HepG2 (cell line): Measurements from ENCODE around the gene PLRG1. TPM values are rescaled to one million over a fixed set of nuclear protein-coding genes. Genes with fewer than 3 reads are reported as not detected.

Experiments used
- ATAC-seq: fragments of 200-7000 bp; cut with Tn5 transposase; 3 replicates; pipeline ENCODE4 v1.9.1; 2020; ENCODE audit warnings: mild to moderate bottlenecking, moderate library complexity
- BruUV-seq: library from RNA; stranded (reverse); fragments of 400-500 nt; replicated peaks from 2 replicates; lab custom pipeline; 2021; lab: Mats Ljungman, UMichigan
- CTCF ChIA-PET: fragments of 300-600 bp; formaldehyde crosslinking; extraction: SDS; loops from one replicate; lab custom pipeline; 2021; ENCODE audit warnings: low total read pairs, inconsistent platforms, low intra/inter-chr PET ratio; lab: Yijun Ruan, JAX
- POLR2A ChIA-PET: fragments of 350-600 bp; sonication (Branson Sonifier 250); formaldehyde crosslinking; loops from one replicate; lab custom pipeline; 2020; ENCODE audit warnings: antibody characterized with exemption, inconsistent platforms; lab: Yijun Ruan, JAX
- DNase-seq: peaks from one replicate; pipeline ENCODE4 v3.0.0-alpha.2; 2015; ENCODE audit warnings: low spot score
- FAIRE-seq: peaks from 3 replicates; lab custom pipeline; 2011; peaks lifted over from hg19 to GRCh38; lab: Jason Lieb, UNC
- H2AFZ ChIP-seq: one replicate; pipeline ENCODE4 v1.6.1; 2011; ENCODE audit warnings: low read length, inconsistent platforms
- H3K27ac ChIP-seq: fragments of 300-600 bp; 3 replicates; pipeline ENCODE4 v1.8.0; 2011; ENCODE audit warnings: mixed run types, mild to moderate bottlenecking, mixed read lengths, low read length, inconsistent platforms; ENCODE audit not compliant: insufficient read depth; ENCODE audit errors: extremely low read length
- H3K27me3 ChIP-seq, 2 experiments: fragments of 200-600 bp in 1 of 2; 2 replicates in 1 of 2; 3 replicates in 1 of 2; pipeline versions ENCODE4 v1.6.0 to v1.8.0; 2011; ENCODE audit warnings: low read length in 2 of 2, mild to moderate bottlenecking in 2 of 2, moderate library complexity in 2 of 2, inconsistent platforms in 1 of 2; ENCODE audit not compliant: insufficient read depth in 2 of 2, control insufficient read depth in 1 of 2
- H3K36me3 ChIP-seq, 2 experiments: fragments of 200-600 bp in 1 of 2; replicated peaks in 1 of 2; 2 replicates in 1 of 2; 3 replicates in 1 of 2; pipeline versions ENCODE4 v1.5.1 to v1.8.0; 2011; ENCODE audit warnings: low read length in 2 of 2, inconsistent platforms in 1 of 2; ENCODE audit not compliant: insufficient read depth in 2 of 2, control insufficient read depth in 1 of 2
- H3K4me1 ChIP-seq: 2 replicates; pipeline ENCODE4 v1.5.1; 2012; ENCODE audit warnings: low read length, inconsistent platforms; ENCODE audit not compliant: insufficient read depth
- H3K4me2 ChIP-seq: 2 replicates; pipeline ENCODE4 v1.6.0; 2011; ENCODE audit warnings: low read depth, low read length, inconsistent platforms
- H3K4me3 ChIP-seq, 3 experiments: fragments of 200-600 bp in 1 of 3; sonication (generic), shearing (Covaris generic) in 1 of 3; replicated peaks in 1 of 3; 2 replicates each; pipeline ENCODE4 v1.5.1; 2011 to 2016; ENCODE audit warnings: low read length in 3 of 3, inconsistent platforms in 2 of 3, low read depth in 2 of 3, mild to moderate bottlenecking in 2 of 3, control low read depth in 1 of 3, mixed read lengths in 1 of 3; ENCODE audit not compliant: insufficient read depth in 1 of 3
- H3K79me2 ChIP-seq: one replicate; pipeline ENCODE4 v1.6.1; 2011; ENCODE audit warnings: low read length, inconsistent platforms; ENCODE audit not compliant: insufficient read depth
- H3K9ac ChIP-seq: 2 replicates; pipeline ENCODE4 v1.6.0; 2011; ENCODE audit warnings: mild to moderate bottlenecking, low read depth, low read length, inconsistent platforms; ENCODE audit not compliant: insufficient read depth
- H3K9me3 ChIP-seq: 2 replicates; pipeline ENCODE4 v1.5.1; 2012; ENCODE audit warnings: mild to moderate bottlenecking, low read length
- H4K20me1 ChIP-seq: 2 replicates; pipeline ENCODE4 v1.6.0; 2011; ENCODE audit warnings: inconsistent platforms, mild to moderate bottlenecking, low read length, moderate library complexity; ENCODE audit not compliant: insufficient read depth
- DR1 ChIP-seq: sonication (generic); formaldehyde crosslinking; IDR thresholded peaks from 2 replicates; pipeline ENCODE4 v1.8.0; 2021; ENCODE audit warnings: mild to moderate bottlenecking, missing genetic modification reagents, inconsistent platforms
- FIP1L1 ChIP-seq: fragments of 200-400 bp; formaldehyde crosslinking; IDR thresholded peaks from 2 replicates; pipeline ENCODE4 v1.6.1; 2018; ENCODE audit warnings: low read depth, mild to moderate bottlenecking, low read length, moderate library complexity, borderline replicate concordance; ENCODE audit not compliant: insufficient read depth
- HDAC6 ChIP-seq: fragments of 200-600 bp; sonication (generic); IDR thresholded peaks from 2 replicates; pipeline ENCODE4 v1.7.0; 2017; ENCODE audit warnings: mild to moderate bottlenecking, antibody characterized with exemption, low read length, low read depth
- POLR2A ChIP-seq, 2 experiments: IDR thresholded peaks; 2 replicates each; pipeline ENCODE4 v1.6.1; 2011; ENCODE audit warnings: low read depth in 2 of 2, low read length in 2 of 2, mild to moderate bottlenecking in 1 of 2, moderate library complexity in 1 of 2; ENCODE audit not compliant: insufficient read depth in 1 of 2
- TRIM24 ChIP-seq: sonication (generic); formaldehyde crosslinking; IDR thresholded peaks from 2 replicates; pipeline ENCODE4 v1.8.0; 2022; ENCODE audit warnings: mild to moderate bottlenecking, missing genetic modification reagents
- WGBS: methylation state at CpG from one replicate; pipeline ENCODE4 v1.1.6; 2017; ENCODE audit warnings: low lambda C conversion rate; 5-methylcytosine and 5-hydroxymethylcytosine counted together
- in situ Hi-C: cut with HindIII; loops from 2 replicates; pipeline ENCODE4 v1.10.0; 2017; ENCODE audit warnings: low pct_unique_long_range_greater_than_20kb; ENCODE audit not compliant: extremely low pct_ligation_motif_present
- intact Hi-C: fragments of 100-400 bp; cut with micrococcal nuclease; formaldehyde crosslinking; loops from one replicate; pipeline ENCODE4 v1.10.0; 2022; ENCODE audit not compliant: unreplicated experiment
- polyA plus RNA-seq, 8 experiments: library from polyadenylated mRNA; depleted of rRNA in 3 of 8; stranded (reverse) in 7 of 8; unstranded in 1 of 8; fragments of >200 nt; fragmentation: Illumina TruSeq in 4 of 8; extraction: Trizol in 4 of 8; gene quantifications; 2 replicates each; pipeline versions ENCODE4 v1.2.1 to v1.2.3, GENCODE V29; 2011 to 2016; ENCODE audit warnings: low read depth in 4 of 8, missing spikeins in 1 of 8, mixed read lengths in 1 of 8; ENCODE audit not compliant: insufficient read depth in 1 of 8
- total RNA-seq, 5 experiments: library from RNA; depleted of rRNA; stranded (reverse); fragments of >200 nt; fragmentation: Illumina TruSeq; extraction: Trizol; gene quantifications; 2 replicates each; pipeline ENCODE4 v1.2.3, GENCODE V29; 2016; ENCODE audit warnings: low read depth in 1 of 5
- TF ChIP-seq, protein P1 (sequence below): sonication (generic); formaldehyde crosslinking; IDR thresholded peaks from 2 replicates; pipeline ENCODE4 v1.4.0; 2020; ENCODE audit warnings: missing genetic modification reagents
- TF ChIP-seq, protein P2 (sequence below): IDR thresholded peaks from 2 replicates; pipeline ENCODE4 v1.6.1; 2016; ENCODE audit warnings: low read depth, missing genetic modification reagents, missing compliant biosample characterization
- TF ChIP-seq, protein P3 (sequence below): sonication (generic); formaldehyde crosslinking; IDR thresholded peaks from 2 replicates; pipeline ENCODE4 v1.5.0; 2020; ENCODE audit warnings: missing genetic modification reagents, mild to moderate bottlenecking, borderline replicate concordance

PLRG1 gene
- total and polyA plus RNA-seq, 2 of the 13 experiments (the other 11 are each of a cell fraction or from before 2014, with no cell fraction given): 77.3 to 110 TPM

DNA sequence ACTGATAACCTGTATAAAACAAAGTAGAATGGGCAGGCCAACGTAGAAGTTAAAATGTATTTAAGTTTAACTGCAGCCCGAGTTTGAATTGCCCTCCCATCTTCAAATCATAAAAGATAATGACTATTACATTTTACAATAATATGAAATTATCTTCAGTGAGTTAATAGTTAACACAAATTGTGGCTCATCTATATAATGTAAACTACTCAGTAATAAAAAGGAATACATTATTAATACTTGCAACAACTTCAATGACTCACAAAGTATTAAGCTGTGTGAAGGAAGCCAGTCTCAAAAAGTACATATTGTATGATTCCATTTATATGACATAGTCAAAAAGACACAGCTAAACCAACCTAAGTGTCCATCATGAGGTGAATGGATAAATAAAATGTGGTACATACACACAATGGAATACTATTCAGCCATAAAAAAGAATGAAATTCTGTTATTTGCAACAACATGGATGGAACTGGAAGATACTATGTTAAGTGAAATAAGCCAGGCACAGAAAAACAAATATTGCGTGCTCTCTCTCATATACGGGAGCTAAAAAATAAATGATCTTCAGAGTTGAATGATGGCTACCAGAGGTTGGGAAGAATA is 7.8 kb downstream of the PLRG1 start:
- no peak for DNase-seq
- Histone ChIP-seq H3K79me2 (no peaks in the 10 kb centered on the region), H3K27me3 (no peaks in the 10 kb centered on the region), H3K4me1 (no peaks in the 10 kb centered on the region), H3K4me3 (no peak overlapping the region), H3K36me3 (peaks cover 19 to 93% of the 10 kb centered on the region in 2 experiments; a peak in 4 of 5 replicates), H2AFZ (no peak overlapping the region), H3K9me3 (no peaks in the 10 kb centered on the region), H3K4me2 (no peak overlapping the region), H3K9ac (no peak overlapping the region), H4K20me1 (no peaks in the 10 kb centered on the region), H3K27ac (no peak overlapping the region)
- ChIA-PET CTCF (no interaction called here), POLR2A (no interaction called here)
- TF ChIP-seq, protein P1, sequence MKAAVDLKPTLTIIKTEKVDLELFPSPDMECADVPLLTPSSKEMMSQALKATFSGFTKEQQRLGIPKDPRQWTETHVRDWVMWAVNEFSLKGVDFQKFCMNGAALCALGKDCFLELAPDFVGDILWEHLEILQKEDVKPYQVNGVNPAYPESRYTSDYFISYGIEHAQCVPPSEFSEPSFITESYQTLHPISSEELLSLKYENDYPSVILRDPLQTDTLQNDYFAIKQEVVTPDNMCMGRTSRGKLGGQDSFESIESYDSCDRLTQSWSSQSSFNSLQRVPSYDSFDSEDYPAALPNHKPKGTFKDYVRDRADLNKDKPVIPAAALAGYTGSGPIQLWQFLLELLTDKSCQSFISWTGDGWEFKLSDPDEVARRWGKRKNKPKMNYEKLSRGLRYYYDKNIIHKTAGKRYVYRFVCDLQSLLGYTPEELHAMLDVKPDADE (CRISPR knock-in tag): no peak
- TF ChIP-seq HDAC6 (no peak), TRIM24 (CRISPR knock-in tag) (no peak), FIP1L1 (no peak), DR1 (CRISPR knock-in tag) (no peak), POLR2A (IDR thresholded peaks at IDR 0.05; ENCODE audit: insufficient read depth in 1 of 2, low read depth in 2 of 2, low read length in 2 of 2) (no peak)
- TF ChIP-seq, protein P2, sequence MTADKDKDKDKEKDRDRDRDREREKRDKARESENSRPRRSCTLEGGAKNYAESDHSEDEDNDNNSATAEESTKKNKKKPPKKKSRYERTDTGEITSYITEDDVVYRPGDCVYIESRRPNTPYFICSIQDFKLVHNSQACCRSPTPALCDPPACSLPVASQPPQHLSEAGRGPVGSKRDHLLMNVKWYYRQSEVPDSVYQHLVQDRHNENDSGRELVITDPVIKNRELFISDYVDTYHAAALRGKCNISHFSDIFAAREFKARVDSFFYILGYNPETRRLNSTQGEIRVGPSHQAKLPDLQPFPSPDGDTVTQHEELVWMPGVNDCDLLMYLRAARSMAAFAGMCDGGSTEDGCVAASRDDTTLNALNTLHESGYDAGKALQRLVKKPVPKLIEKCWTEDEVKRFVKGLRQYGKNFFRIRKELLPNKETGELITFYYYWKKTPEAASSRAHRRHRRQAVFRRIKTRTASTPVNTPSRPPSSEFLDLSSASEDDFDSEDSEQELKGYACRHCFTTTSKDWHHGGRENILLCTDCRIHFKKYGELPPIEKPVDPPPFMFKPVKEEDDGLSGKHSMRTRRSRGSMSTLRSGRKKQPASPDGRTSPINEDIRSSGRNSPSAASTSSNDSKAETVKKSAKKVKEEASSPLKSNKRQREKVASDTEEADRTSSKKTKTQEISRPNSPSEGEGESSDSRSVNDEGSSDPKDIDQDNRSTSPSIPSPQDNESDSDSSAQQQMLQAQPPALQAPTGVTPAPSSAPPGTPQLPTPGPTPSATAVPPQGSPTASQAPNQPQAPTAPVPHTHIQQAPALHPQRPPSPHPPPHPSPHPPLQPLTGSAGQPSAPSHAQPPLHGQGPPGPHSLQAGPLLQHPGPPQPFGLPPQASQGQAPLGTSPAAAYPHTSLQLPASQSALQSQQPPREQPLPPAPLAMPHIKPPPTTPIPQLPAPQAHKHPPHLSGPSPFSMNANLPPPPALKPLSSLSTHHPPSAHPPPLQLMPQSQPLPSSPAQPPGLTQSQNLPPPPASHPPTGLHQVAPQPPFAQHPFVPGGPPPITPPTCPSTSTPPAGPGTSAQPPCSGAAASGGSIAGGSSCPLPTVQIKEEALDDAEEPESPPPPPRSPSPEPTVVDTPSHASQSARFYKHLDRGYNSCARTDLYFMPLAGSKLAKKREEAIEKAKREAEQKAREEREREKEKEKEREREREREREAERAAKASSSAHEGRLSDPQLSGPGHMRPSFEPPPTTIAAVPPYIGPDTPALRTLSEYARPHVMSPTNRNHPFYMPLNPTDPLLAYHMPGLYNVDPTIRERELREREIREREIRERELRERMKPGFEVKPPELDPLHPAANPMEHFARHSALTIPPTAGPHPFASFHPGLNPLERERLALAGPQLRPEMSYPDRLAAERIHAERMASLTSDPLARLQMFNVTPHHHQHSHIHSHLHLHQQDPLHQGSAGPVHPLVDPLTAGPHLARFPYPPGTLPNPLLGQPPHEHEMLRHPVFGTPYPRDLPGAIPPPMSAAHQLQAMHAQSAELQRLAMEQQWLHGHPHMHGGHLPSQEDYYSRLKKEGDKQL: no peak
- TF ChIP-seq, protein P3, sequence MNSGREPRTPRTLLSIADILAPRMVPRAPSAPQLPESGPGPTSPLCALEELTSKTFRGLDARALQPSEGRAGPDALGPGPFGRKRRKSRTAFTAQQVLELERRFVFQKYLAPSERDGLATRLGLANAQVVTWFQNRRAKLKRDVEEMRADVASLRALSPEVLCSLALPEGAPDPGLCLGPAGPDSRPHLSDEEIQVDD (CRISPR knock-in tag): no peak
- in situ Hi-C loops: no loop called here
- no peak for ATAC-seq
- FAIRE-seq: no peak
- no TSS peak for BruUV-seq
- 97% methylated on average over 4 of the region's 4 CpGs for WGBS
- intact Hi-C loops: no loop called here
